Muscle layer of colon (tissue), 2 donors: ENCODE measurements around the gene GSK3A.

ENCODE experiments used
- H3K27ac ChIP-seq: one replicate; pipeline ENCODE4 v1.7.0; 2013; ENCODE audit warnings: low read depth, mild to moderate bottlenecking, low read length, moderate library complexity
- H3K27me3 ChIP-seq, 2 donors: one replicate each; pipeline ENCODE4 v1.7.0; 2013; ENCODE audit warnings: low read length in 2 of 2, mild to moderate bottlenecking in 2 of 2; ENCODE audit not compliant: insufficient read depth in 2 of 2, control insufficient read depth in 1 of 2
- H3K36me3 ChIP-seq: one replicate; pipeline ENCODE4 v1.7.0; 2013; ENCODE audit warnings: mild to moderate bottlenecking, low read length; ENCODE audit not compliant: insufficient read depth
- H3K4me1 ChIP-seq: one replicate; pipeline ENCODE4 v1.7.0; 2013; ENCODE audit warnings: mild to moderate bottlenecking, low read length; ENCODE audit not compliant: insufficient read depth
- H3K4me3 ChIP-seq, 2 donors: one replicate each; pipeline ENCODE4 v1.7.0; 2013; ENCODE audit warnings: low read length in 2 of 2, low read depth in 1 of 2, mild to moderate bottlenecking in 1 of 2, moderate library complexity in 1 of 2
- H3K9ac ChIP-seq: one replicate; pipeline ENCODE4 v1.7.0; 2013; ENCODE audit warnings: low read length
- H3K9me3 ChIP-seq: one replicate; pipeline ENCODE4 v1.7.0; 2013; ENCODE audit warnings: mild to moderate bottlenecking, low read length
- donor health status: abdominal sarcoma.
- donor health status: Adenocarcinoma of cecum.

GSK3A gene

DNA sequence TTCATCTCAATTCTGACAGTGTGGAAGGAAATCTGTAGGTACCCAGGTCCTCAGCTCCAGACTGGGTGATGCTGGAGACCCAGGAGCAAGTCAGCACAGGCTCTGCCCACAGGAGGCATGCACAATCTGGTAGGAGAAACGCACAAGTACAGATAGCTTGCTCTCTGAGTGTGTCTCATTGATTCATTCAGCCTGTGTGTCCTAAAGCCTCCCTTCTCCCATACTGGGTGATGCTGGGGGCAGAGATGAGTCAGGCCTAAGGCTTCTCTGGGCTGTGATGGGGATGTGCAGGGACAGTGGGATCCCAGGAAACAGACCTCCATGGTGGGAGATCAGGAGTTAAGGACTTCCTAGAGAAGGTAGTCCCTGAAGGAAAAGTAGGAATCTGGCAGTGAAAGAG, 15.5 kb downstream of the GSK3A start:
- Histone ChIP-seq H3K36me3 (peaks cover 61% of the 10 kb centered on the region), H3K4me3 (no peak overlapping the region), H3K27ac (no peak overlapping the region), H3K4me1 (peaks cover 5% of the 10 kb centered on the region), H3K9ac (no peak overlapping the region), H3K9me3 (no peaks in the 10 kb centered on the region), H3K27me3 (no peaks in the 10 kb centered on the region)

DNA sequence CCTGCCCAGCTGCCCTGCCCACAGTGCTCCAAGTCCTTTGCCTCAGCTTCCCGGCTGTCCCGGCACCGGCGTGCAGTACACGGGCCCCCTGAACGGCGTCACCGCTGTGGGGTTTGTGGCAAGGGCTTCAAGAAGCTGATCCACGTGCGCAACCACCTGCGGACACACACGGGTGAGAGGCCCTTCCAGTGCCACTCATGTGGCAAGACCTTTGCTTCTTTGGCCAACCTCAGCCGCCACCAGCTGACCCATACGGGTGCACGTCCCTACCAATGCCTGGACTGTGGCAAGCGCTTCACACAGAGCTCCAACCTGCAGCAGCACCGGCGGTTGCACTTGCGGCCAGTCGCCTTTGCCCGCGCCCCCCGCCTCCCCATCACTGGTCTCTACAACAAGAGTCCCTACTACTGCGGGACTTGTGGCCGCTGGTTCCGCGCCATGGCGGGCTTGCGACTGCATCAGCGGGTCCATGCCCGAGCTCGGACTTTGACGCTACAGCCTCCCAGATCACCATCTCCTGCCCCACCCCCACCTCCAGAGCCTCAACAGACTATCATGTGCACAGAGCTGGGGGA, 16.6 kb downstream of the GSK3A start:
- H3K4me3 ChIP-seq = no peak overlapping the region
- no peaks in the 10 kb centered on the region for H3K27me3 ChIP-seq
- no peak overlapping the region for H3K9ac ChIP-seq
- H3K36me3 ChIP-seq = peaks cover 50% of the 10 kb centered on the region
- no peaks in the 10 kb centered on the region for H3K9me3 ChIP-seq
- H3K4me1 ChIP-seq = peaks cover 11% of the 10 kb centered on the region
- no peak overlapping the region for H3K27ac ChIP-seq

- peaks cover 46% of the 10 kb centered on the region for H3K36me3 ChIP-seq
- H3K9me3 ChIP-seq = no peaks in the 10 kb centered on the region
- no peak overlapping the region for H3K9ac ChIP-seq
- H3K4me1 ChIP-seq = peaks cover 13% of the 10 kb centered on the region
- no peak overlapping the region for H3K27ac ChIP-seq
- H3K4me3 ChIP-seq = no peak overlapping the region
- no peaks in the 10 kb centered on the region for H3K27me3 ChIP-seq
Observed at GRCh38 chr19:42224940-42225717, 17.3 kb downstream of the GSK3A start.

- peak overlapping the region; percentile 96 for H3K27ac ChIP-seq
Observed at GRCh38 chr19:42220751-42221097, 21.7 kb downstream of the GSK3A start.

GRCh38 chr19:42219812-42220750, 22.3 kb downstream of the GSK3A start, which contains the start of gene ZNF526:
Gene ZNF526, plus strand, starts transcription at chr19:42220312. Its CDS starts 4,092 bp downstream, at chr19:42224404.
- peaks cover 39% of the 10 kb centered on the region for H3K4me1 ChIP-seq
- H3K4me3 ChIP-seq = peak within 1 kb of the TSS; percentile 90 to 92

More at GRCh38 chr19:42220751-42221097, 21.7 kb downstream of the GSK3A start:
- Histone ChIP-seq H3K36me3 (peaks cover 15% of the 10 kb centered on the region), H3K4me1 (peaks cover 33% of the 10 kb centered on the region), H3K9me3 (no peaks in the 10 kb centered on the region), H3K27me3 (no peaks in the 10 kb centered on the region), H3K4me3 (peak overlapping the region; percentile 90 to 92), H3K9ac (peak overlapping the region; percentile 60)

GRCh38 chr19:42217520-42218437, 24.6 kb downstream of the GSK3A start, which contains the start of gene DEDD2:
Gene DEDD2, minus strand, starts transcription at chr19:42217677. Its CDS starts 670 bp downstream, at chr19:42217007.
- Histone ChIP-seq H3K36me3 (peaks cover 17% of the 10 kb centered on the region), H3K4me3 (peak within 1 kb of the TSS; percentile 64 to 83), H3K4me1 (peaks cover 39% of the 10 kb centered on the region), H3K27me3 (no peaks in the 10 kb centered on the region), H3K9me3 (no peaks in the 10 kb centered on the region), H3K27ac (peak within 1 kb of the TSS; percentile 61), H3K9ac (peak within 1 kb of the TSS; percentile 70)

More at GRCh38 chr19:42219812-42220750, 22.3 kb downstream of the GSK3A start, which contains the start of gene ZNF526:
- no peaks in the 10 kb centered on the region for H3K9me3 ChIP-seq
- peak within 1 kb of the TSS; percentile 60 for H3K9ac ChIP-seq
- H3K27ac ChIP-seq = peak within 1 kb of the TSS; percentile 96
- H3K36me3 ChIP-seq = peaks cover 12% of the 10 kb centered on the region
- no peaks in the 10 kb centered on the region for H3K27me3 ChIP-seq

GRCh38 chr19:42216653-42217519, 25.5 kb downstream of the GSK3A start:
- Histone ChIP-seq H3K4me1 (peaks cover 39% of the 10 kb centered on the region), H3K9me3 (no peaks in the 10 kb centered on the region), H3K36me3 (peaks cover 17% of the 10 kb centered on the region), H3K9ac (peak overlapping the region; percentile 70), H3K4me3 (peak overlapping the region; percentile 64 to 83), H3K27ac (peak overlapping the region; percentile 61), H3K27me3 (no peaks in the 10 kb centered on the region)

DNA sequence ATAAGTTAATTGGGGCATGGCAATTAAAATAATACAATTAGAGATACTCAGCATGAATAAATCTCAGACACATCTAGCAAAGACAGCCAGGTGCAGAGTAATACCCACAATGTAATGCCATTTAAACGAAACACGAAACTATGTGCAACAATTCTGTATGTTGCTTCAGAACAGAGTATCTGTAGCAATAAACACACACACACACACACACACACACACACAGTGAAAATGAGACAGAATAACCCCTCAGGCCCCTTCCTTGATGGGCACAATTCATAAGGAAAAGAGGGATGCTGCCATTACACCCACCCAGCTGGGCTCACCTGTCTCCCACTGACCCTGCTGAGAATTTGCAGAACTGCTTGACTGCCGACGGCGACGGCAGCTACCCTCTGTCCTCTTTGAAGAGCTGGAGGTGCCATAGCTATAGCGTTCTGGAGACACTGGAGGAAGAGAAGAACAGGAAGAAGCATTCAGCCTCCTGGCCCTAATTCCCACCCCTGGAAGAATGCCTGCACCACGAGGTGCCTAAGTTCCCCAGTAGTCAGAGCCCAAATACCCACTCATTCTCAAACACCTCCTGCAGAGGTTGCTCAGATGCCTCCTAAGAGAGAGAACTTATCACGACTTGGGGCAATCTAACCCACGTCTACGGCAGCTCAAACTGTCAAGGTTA, 27.5 kb downstream of the GSK3A start:
- no peak overlapping the region for H3K27ac ChIP-seq
- no peaks in the 10 kb centered on the region for H3K9me3 ChIP-seq
- H3K27me3 ChIP-seq = no peaks in the 10 kb centered on the region
- peaks cover 31% of the 10 kb centered on the region for H3K4me1 ChIP-seq
- peaks cover 17% of the 10 kb centered on the region for H3K36me3 ChIP-seq
- H3K4me3 ChIP-seq = no peak overlapping the region
- no peak overlapping the region for H3K9ac ChIP-seq

GRCh38 chr19:42212886-42213285, 29.5 kb downstream of the GSK3A start:
- no peak overlapping the region for H3K27ac ChIP-seq
- H3K9ac ChIP-seq = no peak overlapping the region
- H3K27me3 ChIP-seq = no peaks in the 10 kb centered on the region
- H3K4me3 ChIP-seq = no peak overlapping the region
- peaks cover 35% of the 10 kb centered on the region for H3K36me3 ChIP-seq
- no peaks in the 10 kb centered on the region for H3K9me3 ChIP-seq
- H3K4me1 ChIP-seq = peaks cover 17% of the 10 kb centered on the region
